Coronary artery (tissue), 2 donors: ENCODE data around the gene CSNK2A2.
A peak's percentile ranks its signal among the peaks of the same experiment; 100 is the strongest.

Experiments used
- DNase-seq: peaks from one replicate; pipeline ENCODE4 v3.0.0-alpha.2; 2017; ENCODE audit warnings: low spot score
- H3K27ac ChIP-seq, 2 donors: fragments of 200-600 bp; sonication (generic); one replicate each; pipeline ENCODE4 v1.5.1; 2016 to 2019
- H3K4me3 ChIP-seq: fragments of 200-600 bp; sonication (generic); 2 replicates; pipeline ENCODE4 v1.5.1; 2016; ENCODE audit warnings: mild to moderate bottlenecking, moderate library complexity
- CTCF ChIP-seq: fragments of 200-600 bp; sonication (generic); IDR thresholded peaks from one replicate; pipeline ENCODE4 v1.5.1; 2019; ENCODE audit warnings: antibody characterized with exemption

Gene CSNK2A2

GRCh38 chr16:58128711-58129096 is 69.2 kb downstream of the CSNK2A2 start:
- no peak for TF ChIP-seq CTCF
- Histone ChIP-seq H3K4me3 (peak overlapping the region; percentile 79), H3K27ac (peak overlapping the region; percentile 70 to 93)
- DNase-seq = no peak

GRCh38 chr16:58128181-58128631 is 69.7 kb downstream of the CSNK2A2 start:
- Histone ChIP-seq H3K4me3 (peak overlapping the region; percentile 79), H3K27ac (peak overlapping the region; percentile 70 to 93)
- DNase-seq = no peak
- no peak for TF ChIP-seq CTCF

GRCh38 chr16:58127634-58128033 is 70.3 kb downstream of the CSNK2A2 start:
- no peak for TF ChIP-seq CTCF
- Histone ChIP-seq H3K4me3 (peak overlapping the region; percentile 79), H3K27ac (peak overlapping the region; percentile 24 to 93)
- DNase-seq = no peak

- DNase-seq = no peak
- peak overlapping the region; percentile 24 to 93 for H3K27ac ChIP-seq
- no peak for TF ChIP-seq CTCF
- H3K4me3 ChIP-seq = peak overlapping the region; percentile 79
These were observed 70.8 kb downstream of the CSNK2A2 start for GRCh38 chr16:58127033-58127556.

GRCh38 chr16:58126451-58126961 is 71.4 kb downstream of the CSNK2A2 start:
- no peak for TF ChIP-seq CTCF
- H3K4me3 ChIP-seq = peak overlapping the region; percentile 79
- DNase-seq = no peak

GRCh38 chr16:58125781-58126335 is 72.0 kb downstream of the CSNK2A2 start:
- Histone ChIP-seq H3K27ac (peak overlapping the region in 1 of 2 donors; percentile 20), H3K4me3 (peak overlapping the region; percentile 2)
- DNase-seq = no peak
- no peak for TF ChIP-seq CTCF

More at GRCh38 chr16:58126451-58126961, 71.4 kb downstream of the CSNK2A2 start:
- H3K27ac ChIP-seq = peak overlapping the region; percentile 24 to 93

- no peak for DNase-seq
- Histone ChIP-seq H3K27ac (no peak overlapping the region), H3K4me3 (no peak overlapping the region)
- TF ChIP-seq CTCF = no peak
These were observed 72.9 kb downstream of the CSNK2A2 start for GRCh38 chr16:58125041-58125440.
